ENCODE measurements around the gene ZSCAN2.
"Not testable (repeated sequence)": the region's sequence is repeated elsewhere in the genome, so short reads cannot be mapped to it uniquely, and the experiment has no call there.

ZSCAN2 gene

GRCh38 chr15:84600687-84601554, at the start of gene ZSCAN2:
Gene ZSCAN2 (plus strand): TSS chr15:84601009. CDS start chr15:84603928, 2,919 bp downstream.
- Histone ChIP-seq H3K4me3 (peak within 1 kb of the TSS; percentile 91), H3K27ac (peak within 1 kb of the TSS; percentile 44 to 66)
- TF ChIP-seq, protein P1, sequence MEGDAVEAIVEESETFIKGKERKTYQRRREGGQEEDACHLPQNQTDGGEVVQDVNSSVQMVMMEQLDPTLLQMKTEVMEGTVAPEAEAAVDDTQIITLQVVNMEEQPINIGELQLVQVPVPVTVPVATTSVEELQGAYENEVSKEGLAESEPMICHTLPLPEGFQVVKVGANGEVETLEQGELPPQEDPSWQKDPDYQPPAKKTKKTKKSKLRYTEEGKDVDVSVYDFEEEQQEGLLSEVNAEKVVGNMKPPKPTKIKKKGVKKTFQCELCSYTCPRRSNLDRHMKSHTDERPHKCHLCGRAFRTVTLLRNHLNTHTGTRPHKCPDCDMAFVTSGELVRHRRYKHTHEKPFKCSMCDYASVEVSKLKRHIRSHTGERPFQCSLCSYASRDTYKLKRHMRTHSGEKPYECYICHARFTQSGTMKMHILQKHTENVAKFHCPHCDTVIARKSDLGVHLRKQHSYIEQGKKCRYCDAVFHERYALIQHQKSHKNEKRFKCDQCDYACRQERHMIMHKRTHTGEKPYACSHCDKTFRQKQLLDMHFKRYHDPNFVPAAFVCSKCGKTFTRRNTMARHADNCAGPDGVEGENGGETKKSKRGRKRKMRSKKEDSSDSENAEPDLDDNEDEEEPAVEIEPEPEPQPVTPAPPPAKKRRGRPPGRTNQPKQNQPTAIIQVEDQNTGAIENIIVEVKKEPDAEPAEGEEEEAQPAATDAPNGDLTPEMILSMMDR (IDR thresholded peaks at IDR 0.05) = no peak
- DNase-seq (ENCODE audit: low spot score) = peak; percentile 98

- H3K4me3 ChIP-seq; H3K27ac ChIP-seq; DNase-seq (ENCODE audit: low spot score): not testable (repeated sequence)
Observed at GRCh38 chr15:84551624-84552023, 49.2 kb upstream of the ZSCAN2 start.

GRCh38 chr15:84552896-84553295, 47.9 kb upstream of the ZSCAN2 start:
- TF ChIP-seq, protein P1 (IDR thresholded peaks at IDR 0.05) = no peak
- DNase-seq (ENCODE audit: low spot score) = no peak
- no peak overlapping the region for H3K27ac ChIP-seq
- no peak overlapping the region for H3K4me3 ChIP-seq

DNA sequence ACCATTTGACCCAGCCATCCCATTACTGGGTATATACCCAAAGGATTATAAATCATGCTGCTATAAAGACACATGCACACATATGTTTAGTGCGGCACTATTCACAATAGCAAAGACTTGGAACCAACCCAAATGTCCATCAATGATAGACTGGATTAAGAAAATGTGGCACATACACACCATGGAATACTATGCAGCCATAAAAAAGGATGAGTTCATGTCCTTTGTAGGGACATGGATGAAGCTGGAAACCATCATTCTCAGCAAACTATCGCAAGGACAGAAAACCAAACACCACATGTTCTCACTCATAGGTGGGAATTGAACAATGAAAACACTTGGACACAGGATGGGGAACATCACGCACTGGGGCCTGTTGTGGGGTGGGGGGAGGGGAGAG, 44.1 kb upstream of the ZSCAN2 start:
- not testable (repeated sequence) for DNase-seq (ENCODE audit: low spot score); H3K27ac ChIP-seq; H3K4me3 ChIP-seq

- not testable (repeated sequence) for H3K27ac ChIP-seq; DNase-seq (ENCODE audit: low spot score); H3K4me3 ChIP-seq
Observed at GRCh38 chr15:84568021-84568420, 32.8 kb upstream of the ZSCAN2 start.

DNA sequence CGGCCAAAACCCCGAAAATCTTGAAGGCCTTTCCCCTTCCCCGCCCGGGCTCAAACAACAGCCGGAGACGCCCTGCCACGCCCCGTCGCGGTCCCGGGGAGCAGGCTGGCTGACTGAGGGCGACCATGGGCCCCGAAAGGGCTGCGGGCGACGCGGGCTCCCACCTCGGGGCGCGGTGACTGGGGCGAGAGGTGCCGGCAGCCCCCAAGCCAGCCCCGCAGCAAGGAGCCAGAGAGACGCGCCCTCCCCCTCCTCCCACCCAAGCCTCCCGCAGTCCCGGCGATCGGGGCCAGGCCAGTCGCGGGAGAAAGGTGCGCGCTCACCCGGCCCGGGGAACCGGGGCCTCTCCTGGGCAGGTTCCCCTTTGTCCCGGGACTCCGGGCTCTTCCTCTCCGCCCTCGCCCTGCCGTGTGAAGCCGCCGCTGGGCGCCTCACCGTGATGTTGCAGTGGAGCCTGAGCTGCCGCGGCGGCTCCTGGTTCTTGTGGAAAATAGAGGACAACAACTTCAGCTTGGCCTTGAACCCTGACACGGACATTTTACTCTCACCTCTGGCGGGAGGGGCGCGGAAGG, 30.6 kb upstream of the ZSCAN2 start:
- Histone ChIP-seq H3K27ac (peak overlapping the region; percentile 94 to 96), H3K4me3 (peak overlapping the region; percentile 87)
- TF ChIP-seq, protein P1 (IDR thresholded peaks at IDR 0.05) = no peak
- peak; percentile 81 for DNase-seq (ENCODE audit: low spot score)

GRCh38 chr15:84572231-84572630, 28.6 kb upstream of the ZSCAN2 start:
- TF ChIP-seq, protein P1 (IDR thresholded peaks at IDR 0.05) = no peak
- H3K27ac ChIP-seq = no peak overlapping the region

DNA sequence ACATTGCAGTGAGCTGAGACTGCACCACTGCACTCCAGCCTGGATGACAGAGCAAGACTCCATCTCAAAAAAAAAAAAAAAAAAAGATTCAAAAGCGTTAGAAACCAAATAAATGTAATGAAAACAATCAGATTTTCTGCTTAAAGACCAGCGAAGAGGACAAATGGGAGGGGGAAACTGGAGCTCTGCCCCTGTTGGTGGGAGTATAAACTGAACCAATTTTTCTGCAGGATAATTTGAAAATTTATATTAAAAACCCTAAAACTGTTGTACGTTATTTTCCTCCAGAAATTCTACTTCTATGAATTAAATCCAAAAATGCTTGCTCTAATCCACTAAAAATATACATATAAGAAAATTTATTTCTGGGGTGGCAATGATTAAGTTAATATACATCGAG, 25.3 kb upstream of the ZSCAN2 start:
- no peak for DNase-seq (ENCODE audit: low spot score)
- no peak overlapping the region for H3K4me3 ChIP-seq
- no peak overlapping the region for H3K27ac ChIP-seq
- TF ChIP-seq, protein P1 (IDR thresholded peaks at IDR 0.05) = no peak

More at GRCh38 chr15:84572231-84572630, 28.6 kb upstream of the ZSCAN2 start:
- DNase-seq (ENCODE audit: low spot score) = no peak
- H3K4me3 ChIP-seq = no peak overlapping the region

GRCh38 chr15:84577891-84578290, 22.9 kb upstream of the ZSCAN2 start:
- not testable (repeated sequence) for H3K4me3 ChIP-seq; H3K27ac ChIP-seq; DNase-seq (ENCODE audit: low spot score)

DNA sequence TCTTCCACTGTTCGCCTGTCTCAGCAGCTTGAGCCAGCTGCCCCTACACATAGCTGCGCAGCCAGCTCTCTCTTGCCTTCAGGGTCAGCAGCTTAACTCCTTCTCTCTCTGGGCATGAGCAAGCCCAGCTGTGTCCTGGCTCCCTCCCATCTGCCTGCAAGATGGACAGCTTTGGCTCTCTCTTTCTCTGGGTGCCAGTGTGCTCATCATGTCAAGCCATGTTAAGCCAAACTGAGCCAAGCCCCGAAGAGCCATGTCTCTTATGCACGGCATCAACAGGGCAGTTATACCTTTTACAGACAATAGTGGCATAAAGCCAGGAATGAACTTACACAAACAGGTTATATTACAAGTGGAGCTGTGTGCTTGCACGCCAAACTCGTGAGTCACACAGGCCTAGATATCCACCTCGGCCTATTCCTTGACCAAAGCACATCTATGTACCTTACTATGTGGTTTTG, 21.5 kb upstream of the ZSCAN2 start:
- not testable (repeated sequence) for H3K27ac ChIP-seq; H3K4me3 ChIP-seq; DNase-seq (ENCODE audit: low spot score)

- not testable (repeated sequence) for H3K27ac ChIP-seq; H3K4me3 ChIP-seq; DNase-seq (ENCODE audit: low spot score)
Observed at GRCh38 chr15:84581676-84582428, 19.0 kb upstream of the ZSCAN2 start.

Data from coronary artery (tissue), 2 donors.